Lung (tissue), 12 donors: ENCODE data around the gene HOXB5. TPM values are rescaled to one million over a fixed set of nuclear protein-coding genes. Genes with fewer than 3 reads are reported as not detected.

Source experiments
- ATAC-seq: fragments of 200-7000 bp; cut with Tn5 transposase; one replicate; pipeline ENCODE4 v1.9.1; 2020; ENCODE audit warnings: moderate number of reproducible peaks; ENCODE audit not compliant: insufficient read depth, low FRiP score
- DNase-seq, 3 donors: peaks; one replicate each; pipeline ENCODE4 v3.0.0-alpha.2; 2013 to 2017
- H3K27ac ChIP-seq, 2 donors: one replicate each; pipeline ENCODE4 v1.5.1; 2013; ENCODE audit warnings: mild to moderate bottlenecking in 2 of 2, moderate library complexity in 2 of 2, control low read depth in 1 of 2, inconsistent platforms in 1 of 2, low read depth in 1 of 2, low read length in 1 of 2
- H3K27me3 ChIP-seq, 3 donors: one replicate each; pipeline ENCODE4 v1.5.1; 2013; ENCODE audit warnings: low read length in 2 of 3; ENCODE audit not compliant: control insufficient read depth in 3 of 3, insufficient read depth in 3 of 3
- H3K36me3 ChIP-seq, 4 donors: one replicate each; pipeline ENCODE4 v1.5.1; 2013; ENCODE audit warnings: low read length in 4 of 4, mild to moderate bottlenecking in 1 of 4, moderate library complexity in 1 of 4; ENCODE audit not compliant: control insufficient read depth in 4 of 4, insufficient read depth in 4 of 4
- H3K4me1 ChIP-seq, 5 donors: one replicate each; pipeline ENCODE4 v1.5.1; 2013; ENCODE audit warnings: low read length in 5 of 5, mild to moderate bottlenecking in 2 of 5, moderate library complexity in 1 of 5; ENCODE audit not compliant: control insufficient read depth in 5 of 5, insufficient read depth in 5 of 5
- H3K4me3 ChIP-seq: one replicate; pipeline ENCODE4 v1.5.1; 2013; ENCODE audit warnings: mild to moderate bottlenecking, control low read depth, moderate library complexity
- H3K9ac ChIP-seq, 2 donors: one replicate each; pipeline ENCODE4 v1.5.1; 2013; ENCODE audit warnings: low read length in 2 of 2, control low read depth in 1 of 2; ENCODE audit not compliant: insufficient read depth in 1 of 2
- H3K9me3 ChIP-seq, 4 donors: one replicate each; pipeline ENCODE4 v1.5.1; 2013; ENCODE audit warnings: low read length in 3 of 4, mild to moderate bottlenecking in 1 of 4, moderate library complexity in 1 of 4; ENCODE audit not compliant: control insufficient read depth in 4 of 4, insufficient read depth in 3 of 4
- CTCF ChIP-seq: IDR thresholded peaks from 2 replicates; pipeline ENCODE4 v1.5.1; 2012; ENCODE audit warnings: mild to moderate bottlenecking; ENCODE audit errors: control extremely low read depth, extremely low read depth
- WGBS, 2 donors: extraction: QIAGEN DNeasy Blood & Tissue Kit; methylation state at CpG; one replicate each; pipeline ENCODE4 v1.1.7; 2013; 5-methylcytosine and 5-hydroxymethylcytosine counted together
- polyA plus RNA-seq, 2 donors: library from polyadenylated mRNA; stranded (reverse); fragments of 200-250 nt; gene quantifications; one replicate each; pipeline ENCODE4 v1.2.1, GENCODE V29; 2013
- total RNA-seq, 2 donors: library from RNA; depleted of rRNA in 1 of 2; stranded (reverse); fragments of >200 nt in 1 of 2; gene quantifications; one replicate each; pipeline ENCODE4 v1.2.1, GENCODE V29; 2014 to 2021
- donor health status: control.
- donor health status: control.
- donor health status: Bipolar disorder and iron deficiency.
- donor health status: healthy.
- donor health status: DM: yes; HTN: yes; CAD: no.

The HOXB5 gene
- total and polyA plus RNA-seq, 4 donors: 1.8 to 2.9 (median 2.2) TPM

GRCh38 chr17:48569674-48570324 lies 23.8 kb downstream of the HOXB5 start:
- TF ChIP-seq CTCF: no peak
- H3K9me3 ChIP-seq: peaks cover 0 to 3% (median 0%) of the 10 kb centered on the region in 4 donors
- H3K36me3 ChIP-seq: peaks cover 0 to 26% (median 2%) of the 10 kb centered on the region in 4 donors
- no peak overlapping the region for H3K4me3 ChIP-seq
- peak overlapping the region; percentile 59 to 96 for H3K9ac ChIP-seq
- ATAC-seq: no peak
- peak in 2 of 3 donors; percentile 79 to 86 for DNase-seq
- peak overlapping the region in 1 of 2 donors; percentile 76 for H3K27ac ChIP-seq
- WGBS, 2 donors: 42 to 54% methylated on average over 6 of the region's 6 CpGs
- H3K4me1 ChIP-seq: peaks cover 0 to 92% (median 12%) of the 10 kb centered on the region in 5 donors
- peaks cover 0 to 71% (median 2%) of the 10 kb centered on the region in 3 donors for H3K27me3 ChIP-seq

GRCh38 chr17:48569240-48569582 lies 24.4 kb downstream of the HOXB5 start:
- Histone ChIP-seq H3K27ac (peak overlapping the region in 1 of 2 donors; percentile 12), H3K9ac (peak overlapping the region; percentile 28 to 96), H3K9me3 (peaks cover 0 to 3% (median 0%) of the 10 kb centered on the region in 4 donors), H3K4me1 (peaks cover 0 to 88% (median 12%) of the 10 kb centered on the region in 5 donors), H3K36me3 (peaks cover 0 to 21% (median 2%) of the 10 kb centered on the region in 4 donors), H3K4me3 (no peak overlapping the region), H3K27me3 (peaks cover 0 to 73% (median 0%) of the 10 kb centered on the region in 3 donors)
- no peak for DNase-seq
- no peak for ATAC-seq
- no peak for TF ChIP-seq CTCF
- 25 to 46% methylated on average over 3 of the region's 3 CpGs for WGBS, 2 donors

GRCh38 chr17:48568499-48569239 lies 24.9 kb downstream of the HOXB5 start:
- DNase-seq: peak; percentile 78 to 85 (median 83)
- H3K27me3 ChIP-seq: peaks cover 0 to 70% (median 3%) of the 10 kb centered on the region in 3 donors
- H3K9ac ChIP-seq: peak overlapping the region; percentile 28 to 96
- H3K27ac ChIP-seq: peak overlapping the region in 1 of 2 donors; percentile 21
- WGBS, 2 donors: 12 to 16% methylated on average over 33 of the region's 33 CpGs
- H3K36me3 ChIP-seq: peaks cover 0 to 21% (median 2%) of the 10 kb centered on the region in 4 donors
- no peak overlapping the region for H3K4me3 ChIP-seq
- ATAC-seq: no peak
- TF ChIP-seq CTCF: no peak
- H3K4me1 ChIP-seq: peaks cover 0 to 83% (median 12%) of the 10 kb centered on the region in 5 donors
- peaks cover 0 to 3% (median 0%) of the 10 kb centered on the region in 4 donors for H3K9me3 ChIP-seq
